GM21825 (cell line): ENCODE data around the gene VAV2.
"Not testable (repeated sequence)": the region's sequence is repeated elsewhere in the genome, so short reads cannot be mapped to it uniquely, and the experiment has no call there.

Source experiments
- ATAC-seq: cut with Tn5 transposase; IDR thresholded peaks from one replicate; pipeline ENCODE4 v1.9.1; 2021; ENCODE audit warnings: mild to moderate bottlenecking, moderate library complexity; ENCODE audit not compliant: unreplicated experiment

The VAV2 gene

GRCh38 chr9:133971981-133972941 lies 19.9 kb downstream of the VAV2 start:
- ATAC-seq = no peak

GRCh38 chr9:133971121-133971951 lies 20.8 kb downstream of the VAV2 start:
- ATAC-seq = no peak

GRCh38 chr9:133970581-133971058 lies 21.5 kb downstream of the VAV2 start:
- no peak for ATAC-seq

- ATAC-seq = no peak
Measured at GRCh38 chr9:133969681-133970580, 22.2 kb downstream of the VAV2 start.

GRCh38 chr9:133968966-133969617 lies 23.0 kb downstream of the VAV2 start:
- no peak for ATAC-seq

GRCh38 chr9:133968428-133968827 lies 23.7 kb downstream of the VAV2 start:
- ATAC-seq = no peak

- no peak for ATAC-seq
Measured at GRCh38 chr9:133967024-133967741, 24.9 kb downstream of the VAV2 start.

GRCh38 chr9:133964463-133964862 lies 27.7 kb downstream of the VAV2 start:
- no peak for ATAC-seq

- ATAC-seq = no peak
Measured at GRCh38 chr9:133963166-133963565, 29.0 kb downstream of the VAV2 start.

- no peak for ATAC-seq
Measured at GRCh38 chr9:133962341-133962740, 29.8 kb downstream of the VAV2 start.

- no peak for ATAC-seq
Measured at GRCh38 chr9:133961226-133962165, 30.6 kb downstream of the VAV2 start.

GRCh38 chr9:133960568-133961129 lies 31.5 kb downstream of the VAV2 start:
- ATAC-seq = no peak

GRCh38 chr9:133959966-133960567 lies 32.1 kb downstream of the VAV2 start:
- no peak for ATAC-seq

GRCh38 chr9:133959171-133959570 lies 33.0 kb downstream of the VAV2 start:
- no peak for ATAC-seq

- ATAC-seq = peak; percentile 32
Measured at GRCh38 chr9:133958756-133959155, 33.4 kb downstream of the VAV2 start.

- not testable (repeated sequence) for ATAC-seq
Measured at GRCh38 chr9:133957772-133958171, 34.4 kb downstream of the VAV2 start.

- ATAC-seq = no peak
Measured at GRCh38 chr9:133957328-133957727, 34.8 kb downstream of the VAV2 start.
